K562 (cell line): ENCODE data around the gene MGAT1. TPM values are rescaled to one million over a fixed set of nuclear protein-coding genes. Genes with fewer than 3 reads are reported as not detected.
"Not testable (repeated sequence)": the region's sequence is repeated elsewhere in the genome, so short reads cannot be mapped to it uniquely, and the experiment has no call there.

Source experiments
- ATAC-seq: fragments of 200-7000 bp; cut with Tn5 transposase; 3 replicates; pipeline ENCODE4 v1.9.1; 2020; ENCODE audit warnings: moderate library complexity
- BruUV-seq: library from RNA; stranded (reverse); fragments of 400-500 nt; replicated peaks from 2 replicates; lab custom pipeline; 2021; lab: Mats Ljungman, UMichigan
- CTCF ChIA-PET: fragments of 300-600 bp; formaldehyde crosslinking; extraction: SDS; loops from one replicate; lab custom pipeline; 2021; ENCODE audit warnings: low intra/inter-chr PET ratio; lab: Yijun Ruan, JAX
- POLR2A ChIA-PET: fragments of 300-600, 350-650 bp; sonication (Branson Sonifier 250); formaldehyde crosslinking; extraction: SDS; loops from one replicate; lab custom pipeline; 2021; ENCODE audit warnings: antibody characterized with exemption, inconsistent platforms; lab: Yijun Ruan, JAX
- DNase-seq, 4 experiments: peaks; one replicate each; pipeline versions ENCODE4 v3.0.0 to v3.0.0-alpha.2; 2011 to 2018; ENCODE audit warnings: low spot score in 3 of 4, mixed read lengths in 3 of 4; ENCODE audit errors: extremely low read depth in 1 of 4
- FAIRE-seq: peaks from 2 replicates; lab custom pipeline; 2011; peaks lifted over from hg19 to GRCh38; lab: Jason Lieb, UNC
- H2AFZ ChIP-seq: 2 replicates; pipeline ENCODE4 v1.6.0; 2011; ENCODE audit warnings: low read depth, low read length, control low read depth, inconsistent platforms
- H3K27ac ChIP-seq: fragments of 200-600 bp; 3 replicates; pipeline ENCODE4 v1.8.0; 2011; ENCODE audit warnings: low read depth, mild to moderate bottlenecking, control low read depth, inconsistent platforms, low read length, moderate library complexity, mixed read lengths; ENCODE audit errors: extremely low read depth
- H3K27me3 ChIP-seq, 2 experiments: fragments of 300-600 bp in 1 of 2; 2 replicates in 1 of 2; 3 replicates in 1 of 2; pipeline versions ENCODE4 v1.6.0 to v1.8.0; 2011; ENCODE audit warnings: inconsistent platforms in 2 of 2, low read length in 2 of 2, mild to moderate bottlenecking in 1 of 2, mixed read lengths in 1 of 2, moderate library complexity in 1 of 2; ENCODE audit not compliant: control insufficient read depth in 2 of 2, insufficient read depth in 2 of 2
- H3K36me3 ChIP-seq: fragments of 300-600 bp; 3 replicates; pipeline ENCODE4 v1.8.0; 2011; ENCODE audit warnings: mild to moderate bottlenecking, low read length, inconsistent platforms; ENCODE audit not compliant: control insufficient read depth, insufficient read depth
- H3K4me1 ChIP-seq, 2 experiments: fragments of 200-600 bp in 1 of 2; replicated peaks in 1 of 2; 2 replicates in 1 of 2; 3 replicates in 1 of 2; pipeline versions ENCODE4 v1.5.1 to v1.8.0; 2011; ENCODE audit warnings: inconsistent platforms in 2 of 2, low read length in 2 of 2, mild to moderate bottlenecking in 1 of 2, mixed read lengths in 1 of 2, moderate library complexity in 1 of 2; ENCODE audit not compliant: control insufficient read depth in 2 of 2, insufficient read depth in 2 of 2
- H3K4me2 ChIP-seq: 2 replicates; pipeline ENCODE4 v1.6.1; 2011; ENCODE audit warnings: low read length, control low read depth, inconsistent platforms, mixed read lengths; ENCODE audit not compliant: insufficient read depth
- H3K4me3 ChIP-seq: fragments of 200-600 bp; sonication (generic), shearing (Covaris generic); 2 replicates; pipeline ENCODE4 v1.5.1; 2016; ENCODE audit warnings: control low read depth, inconsistent platforms
- H3K79me2 ChIP-seq: fragments of 200-600 bp; 3 replicates; pipeline ENCODE4 v1.8.0; 2011; ENCODE audit warnings: low read length, inconsistent platforms; ENCODE audit not compliant: control insufficient read depth, insufficient read depth
- H3K9ac ChIP-seq, 2 experiments: 2 replicates each; pipeline versions ENCODE4 v1.6.0 to v1.6.1; 2011; ENCODE audit warnings: low read depth in 2 of 2, low read length in 2 of 2, control low read depth in 1 of 2, inconsistent platforms in 1 of 2, mild to moderate bottlenecking in 1 of 2, mixed read lengths in 1 of 2; ENCODE audit not compliant: insufficient read depth in 1 of 2
- H3K9me1 ChIP-seq: one replicate; pipeline ENCODE4 v1.6.0; 2011; ENCODE audit warnings: inconsistent platforms, mild to moderate bottlenecking, low read length, moderate library complexity; ENCODE audit not compliant: control insufficient read depth, insufficient read depth
- H3K9me3 ChIP-seq: replicated peaks from 2 replicates; pipeline ENCODE4 v1.5.1; 2011; ENCODE audit warnings: low read depth, low read length, inconsistent platforms; ENCODE audit not compliant: control insufficient read depth, insufficient read depth
- H4K20me1 ChIP-seq: replicated peaks from 2 replicates; pipeline ENCODE4 v1.6.1; 2011; ENCODE audit warnings: low read length, inconsistent platforms, mixed read lengths; ENCODE audit not compliant: control insufficient read depth, insufficient read depth
- ARID1B ChIP-seq: fragments of 450-650 bp; IDR thresholded peaks from 2 replicates; pipeline ENCODE4 v1.6.1; 2016; ENCODE audit warnings: antibody characterized with exemption, mild to moderate bottlenecking, inconsistent platforms
- C11orf30 ChIP-seq: fragments of 450-650 bp; IDR thresholded peaks from 2 replicates; pipeline ENCODE4 v1.6.1; 2016; ENCODE audit warnings: low read depth, mild to moderate bottlenecking
- EP300 ChIP-seq: IDR thresholded peaks from 2 replicates; pipeline ENCODE4 v1.6.1; 2012; ENCODE audit warnings: low read length, improper control_type of control experiment
- ETV1 ChIP-seq: fragments of 450-650 bp; conservative IDR thresholded peaks from 2 replicates; pipeline ENCODE4 v1.6.1; 2016; ENCODE audit warnings: missing genetic modification characterization, control low read depth, low read depth, missing compliant biosample characterization
- FOSL1 ChIP-seq: fragments of 200-800 bp; sonication (Bioruptor generic); conservative IDR thresholded peaks from 2 replicates; pipeline ENCODE4 v1.6.1; 2016; ENCODE audit warnings: missing genetic modification characterization, missing compliant biosample characterization
- FOXM1 ChIP-seq, 2 experiments: fragments of 450-650 bp in 1 of 2; sonication (generic) in 1 of 2; formaldehyde crosslinking in 1 of 2; IDR thresholded peaks; 2 replicates each; pipeline versions ENCODE4 v1.6.1 to v1.9.0; 2017 to 2022; ENCODE audit warnings: low read depth in 2 of 2, mild to moderate bottlenecking in 2 of 2, missing genetic modification reagents in 1 of 2, moderate library complexity in 1 of 2
- HDAC6 ChIP-seq: IDR thresholded peaks from 2 replicates; pipeline ENCODE4 v1.6.1; 2012; ENCODE audit warnings: low read depth, mild to moderate bottlenecking, control low read depth, inconsistent platforms, low read length, moderate library complexity
- KLF1 ChIP-seq: fragments of 450-650 bp; IDR thresholded peaks from 2 replicates; pipeline ENCODE4 v1.6.1; 2016; ENCODE audit warnings: missing genetic modification characterization, missing compliant biosample characterization
- MYNN ChIP-seq, 2 experiments: sonication (generic); formaldehyde crosslinking in 1 of 2; IDR thresholded peaks; 2 replicates each; pipeline versions ENCODE4 v1.5.0 to v1.6.1; 2016 to 2020; ENCODE audit warnings: antibody characterized with exemption in 1 of 2, missing genetic modification reagents in 1 of 2
- SMAD4 ChIP-seq: fragments of 250-450 bp; sonication (Bioruptor Pico); conservative IDR thresholded peaks from 2 replicates; pipeline ENCODE4 v1.8.0; 2021; ENCODE audit warnings: inconsistent platforms, mild to moderate bottlenecking, moderate library complexity
- TAF7 ChIP-seq: fragments of 450-650 bp; IDR thresholded peaks from 2 replicates; pipeline ENCODE4 v1.6.1; 2016; ENCODE audit warnings: missing genetic modification characterization, missing compliant biosample characterization
- TCF7 ChIP-seq: sonication (generic); IDR thresholded peaks from 2 replicates; pipeline ENCODE4 v1.6.1; 2016; ENCODE audit warnings: antibody characterized with exemption, borderline replicate concordance
- TEAD1 ChIP-seq, 2 experiments: fragments of 450-650 bp in 1 of 2; sonication (generic) in 1 of 2; formaldehyde crosslinking; IDR thresholded peaks; 2 replicates each; pipeline versions ENCODE4 v1.4.0 to v1.8.0; 2020 to 2022; ENCODE audit warnings: mild to moderate bottlenecking in 2 of 2, missing genetic modification reagents in 1 of 2
- TEAD4 ChIP-seq, 2 experiments: sonication (generic) in 1 of 2; formaldehyde crosslinking in 1 of 2; IDR thresholded peaks; 2 replicates each; pipeline versions ENCODE4 v1.6.1 to v1.8.0; 2012 to 2022; ENCODE audit warnings: borderline replicate concordance in 1 of 2, inconsistent platforms in 1 of 2, low read length in 1 of 2, mild to moderate bottlenecking in 1 of 2, missing genetic modification reagents in 1 of 2
- TRIM28 ChIP-seq: fragments of 450-650 bp; IDR thresholded peaks from 2 replicates; pipeline ENCODE4 v1.6.1; 2017
- ZEB2 ChIP-seq: fragments of 450-650 bp; IDR thresholded peaks from 2 replicates; pipeline ENCODE4 v1.6.1; 2016
- ZNF224 ChIP-seq: sonication (generic); formaldehyde crosslinking; IDR thresholded peaks from 2 replicates; pipeline ENCODE4 v1.8.0; 2022; ENCODE audit warnings: mild to moderate bottlenecking, missing genetic modification reagents
- ZNF316 ChIP-seq: fragments of 450-650 bp; IDR thresholded peaks from 2 replicates; pipeline ENCODE4 v1.6.1; 2016
- ZNF766 ChIP-seq: fragments of 200-800 bp; sonication (Bioruptor generic); conservative IDR thresholded peaks from 2 replicates; pipeline ENCODE4 v1.6.1; 2016; ENCODE audit warnings: missing genetic modification characterization, missing compliant biosample characterization
- WGBS: fragments of 100-300 bp; shearing (Covaris generic); methylation state at CpG from one replicate; pipeline ENCODE4 v1.1.6; 2016; ENCODE audit warnings: low coverage, mixed read lengths; ENCODE audit not compliant: insufficient coverage; ENCODE audit errors: missing lambda C conversion rate; 5-methylcytosine and 5-hydroxymethylcytosine counted together
- in situ Hi-C: fragments of 300-500 bp; cut with MboI; formaldehyde crosslinking; loops from 4 replicates; pipeline ENCODE4 v1.15.0; 2018; ENCODE audit warnings: inconsistent platforms, mixed read lengths
- intact Hi-C: fragments of 100-400 bp; cut with micrococcal nuclease; formaldehyde crosslinking; loops from 2 replicates; pipeline ENCODE4 v1.14.2; 2022
- polyA plus RNA-seq, 8 experiments: library from polyadenylated mRNA; depleted of rRNA in 4 of 8; stranded (reverse) in 5 of 8; unstranded in 3 of 8; fragments of >200 nt; fragmentation: Nextera tagmentation in 2 of 8; fragmentation: Illumina TruSeq in 1 of 8; extraction: Ambion mirVana in 2 of 8; extraction: Trizol in 1 of 8; gene quantifications; 2 replicates each; pipeline versions ENCODE4 v1.2.1 to v1.2.3, GENCODE V29; 2011 to 2014; ENCODE audit warnings: inconsistent platforms in 1 of 8, missing spikeins in 1 of 8
- total RNA-seq, 7 experiments: library from RNA; depleted of rRNA in 6 of 7; stranded (reverse); fragments of >200 nt in 6 of 7; fragmentation: Illumina TruSeq in 2 of 7; extraction: Trizol in 2 of 7; gene quantifications; 2 replicates each; pipeline versions ENCODE4 v1.2.1 to v1.2.3, GENCODE V29; 2011 to 2021; ENCODE audit warnings: low replicate concordance in 1 of 7
- TF ChIP-seq, protein P1 (sequence below), 2 experiments: fragments of 450-650 bp; IDR thresholded peaks; 2 replicates each; pipeline ENCODE4 v1.6.1; 2016

The MGAT1 gene
- total and polyA plus RNA-seq, 9 of the 15 experiments (the other 6 are each of a cell fraction or from before 2014, with no cell fraction given): 3.9 to 82.7 (median 44.5) TPM

- TF ChIP-seq SMAD4: no peak
- TF ChIP-seq C11orf30: peak; percentile 36; the same call in 1 of the 2 replicates
- TF ChIP-seq TAF7 (tag): no peak
- TF ChIP-seq ZNF224 (CRISPR knock-in tag): no peak
- peak; percentile 9 for TF ChIP-seq ARID1B
- no peak for TF ChIP-seq HDAC6
- TF ChIP-seq ZEB2: peak; percentile 36; the same call in 1 of the 2 replicates
- peak; percentile 27; the same call in 1 of the 2 replicates for TF ChIP-seq TCF7
- TF ChIP-seq ZNF316: 0 out of 2 replicates have a peak, but pooled peaks have one; percentile 11
- TF ChIP-seq, all 486 proteins: peak for 13
Observed at GRCh38 chr5:180782748-180783147, 19.9 kb downstream of the MGAT1 start (continued).

DNA sequence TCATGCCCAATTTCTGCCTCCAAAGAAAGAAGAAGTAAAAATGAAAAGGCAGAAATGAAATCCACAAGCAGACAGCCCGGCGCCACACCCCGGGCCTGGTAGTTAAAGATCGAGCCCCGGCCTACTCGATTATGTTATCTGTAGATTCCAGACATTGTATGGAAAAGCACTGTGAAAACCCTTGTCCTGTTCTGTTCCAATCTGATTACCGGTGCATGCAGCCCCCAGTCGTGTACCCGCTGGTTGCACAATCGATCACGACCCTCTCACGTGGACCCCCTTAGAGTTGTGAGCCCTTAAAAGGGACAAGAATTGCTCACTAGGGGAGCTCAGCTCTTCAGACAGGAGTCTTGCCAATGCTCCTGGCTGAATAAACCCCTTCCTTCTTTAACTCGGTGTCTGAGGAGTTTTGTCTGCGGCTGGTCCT is 20.7 kb downstream of the MGAT1 start:
- ATAC-seq: peak; percentile 45
- H3K9me1 ChIP-seq; CTCF ChIA-PET; H3K4me3 ChIP-seq; in situ Hi-C loops; BruUV-seq; H3K9me3 ChIP-seq; H4K20me1 ChIP-seq; H3K36me3 ChIP-seq; H3K79me2 ChIP-seq; H3K27me3 ChIP-seq; TF ChIP-seq TEAD4 (CRISPR knock-in tag; IDR thresholded peaks at IDR 0.05; ENCODE audit: borderline replicate concordance); FOXM1 (CRISPR knock-in tag; IDR thresholded peaks at IDR 0.05; ENCODE audit: low read depth); MYNN (CRISPR knock-in tag; IDR thresholded peaks at IDR 0.05): not testable (repeated sequence)
- H3K9ac ChIP-seq: peak overlapping the region in 1 of 2 experiments; percentile 39; a peak in 2 of 4 replicates
- H3K4me1 ChIP-seq: peaks cover 28 to 43% of the 10 kb centered on the region in 2 experiments; a peak in 4 of 5 replicates
- POLR2A ChIA-PET: interaction anchor here (0.6 to 1.3 kb wide), 2 partner anchors 20 to 40 kb away, joined by 3 to 5 read pairs; no protein-coding TSS in a partner anchor
- 5% methylated on average over 14 of the region's 14 CpGs for WGBS
- FAIRE-seq: peak; percentile 82
- peak overlapping the region; percentile 57 for H3K27ac ChIP-seq
- H3K4me2 ChIP-seq: peak overlapping the region; percentile 44
- DNase-seq: peak; percentile 54 to 76 (median 64)
- peak overlapping the region; percentile 54 for H2AFZ ChIP-seq
- intact Hi-C loops: loop anchor here (5.0 kb wide), 1 partner anchor 270 kb away; no protein-coding TSS in a partner anchor
- 0 out of 2 replicates have a peak, but pooled peaks have one; percentile 48 for TF ChIP-seq FOSL1 (tag)
- TF ChIP-seq TEAD1 (CRISPR knock-in tag; IDR thresholded peaks at IDR 0.05): peak in 1 of 2 experiments; percentile 70; a peak in 1 of 4 replicates
- TF ChIP-seq TRIM28: peak; percentile 97
- TF ChIP-seq, protein P1, sequence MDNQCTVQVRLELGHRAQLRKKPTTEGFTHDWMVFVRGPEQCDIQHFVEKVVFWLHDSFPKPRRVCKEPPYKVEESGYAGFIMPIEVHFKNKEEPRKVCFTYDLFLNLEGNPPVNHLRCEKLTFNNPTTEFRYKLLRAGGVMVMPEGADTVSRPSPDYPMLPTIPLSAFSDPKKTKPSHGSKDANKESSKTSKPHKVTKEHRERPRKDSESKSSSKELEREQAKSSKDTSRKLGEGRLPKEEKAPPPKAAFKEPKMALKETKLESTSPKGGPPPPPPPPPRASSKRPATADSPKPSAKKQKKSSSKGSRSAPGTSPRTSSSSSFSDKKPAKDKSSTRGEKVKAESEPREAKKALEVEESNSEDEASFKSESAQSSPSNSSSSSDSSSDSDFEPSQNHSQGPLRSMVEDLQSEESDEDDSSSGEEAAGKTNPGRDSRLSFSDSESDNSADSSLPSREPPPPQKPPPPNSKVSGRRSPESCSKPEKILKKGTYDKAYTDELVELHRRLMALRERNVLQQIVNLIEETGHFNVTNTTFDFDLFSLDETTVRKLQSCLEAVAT (IDR thresholded peaks at IDR 0.05): peak in 1 of 2 experiments; percentile 91; a peak in 2 of 4 replicates
- peak; percentile 59; the same call in 1 of the 2 replicates for TF ChIP-seq ZNF766 (CRISPR knock-in tag)
- peak; percentile 76 for TF ChIP-seq KLF1 (tag)
- TF ChIP-seq TEAD4 (IDR thresholded peaks at IDR 0.05; ENCODE audit: low read length): peak; percentile 94
- TF ChIP-seq FOXM1 (IDR thresholded peaks at IDR 0.05; ENCODE audit: low read depth): peak; percentile 84
- TF ChIP-seq ETV1 (tag): 0 out of 2 replicates have a peak, but pooled peaks have one; percentile 5
- peak; percentile 95 for TF ChIP-seq EP300
- TF ChIP-seq MYNN (IDR thresholded peaks at IDR 0.05): peak; percentile 59; the same call in 1 of the 2 replicates
